ENCODE measurements around the gene KRTAP12-3.
"Not testable (repeated sequence)": the region's sequence is repeated elsewhere in the genome, so short reads cannot be mapped to it uniquely, and the experiment has no call there.

Gene KRTAP12-3

DNA sequence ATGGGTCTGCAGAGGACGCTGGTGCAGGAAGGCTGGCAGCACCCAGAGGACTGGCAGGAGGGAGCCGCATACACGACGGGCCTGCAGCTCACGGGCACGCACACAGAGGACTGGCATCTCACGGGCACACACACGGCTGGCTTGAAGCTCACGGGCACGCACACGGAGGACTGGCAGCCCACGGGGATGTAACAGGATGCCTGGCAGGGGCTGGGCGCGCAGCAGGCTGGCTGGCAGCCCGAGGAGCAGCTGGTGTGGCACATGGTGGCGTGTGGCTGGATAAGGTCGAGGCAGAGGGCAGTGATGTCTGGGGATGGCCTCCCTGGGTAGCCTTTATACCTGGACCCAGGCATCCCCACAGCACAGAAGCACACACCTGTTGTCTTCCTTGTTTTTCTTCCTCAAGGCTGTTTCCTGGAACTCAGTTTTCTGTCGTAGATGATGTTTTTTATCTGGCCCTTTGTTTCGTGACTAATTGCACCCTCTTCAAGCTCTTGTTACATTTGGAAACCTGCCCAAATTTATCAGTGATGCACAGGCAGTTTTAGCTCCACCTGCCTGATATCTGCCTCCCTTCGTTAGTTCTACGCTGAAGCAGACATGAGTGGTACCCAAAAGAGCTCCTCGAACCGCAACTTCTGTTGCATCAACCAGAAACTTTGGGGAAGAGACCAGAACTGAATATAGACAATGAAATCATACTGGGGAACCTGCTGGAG lies 24.3 kb downstream of the KRTAP12-3 start, which contains the start of gene KRTAP12-1:
TSS of gene KRTAP12-1 (minus strand) at position 303 of the 719 bp plus-strand sequence. CDS start at position 263, 40 bp downstream.
- H3K4me3 ChIP-seq (replicated peaks; ENCODE audit: low read depth, low read length): no peak within 1 kb of the TSS
- TF ChIP-seq, protein P1, sequence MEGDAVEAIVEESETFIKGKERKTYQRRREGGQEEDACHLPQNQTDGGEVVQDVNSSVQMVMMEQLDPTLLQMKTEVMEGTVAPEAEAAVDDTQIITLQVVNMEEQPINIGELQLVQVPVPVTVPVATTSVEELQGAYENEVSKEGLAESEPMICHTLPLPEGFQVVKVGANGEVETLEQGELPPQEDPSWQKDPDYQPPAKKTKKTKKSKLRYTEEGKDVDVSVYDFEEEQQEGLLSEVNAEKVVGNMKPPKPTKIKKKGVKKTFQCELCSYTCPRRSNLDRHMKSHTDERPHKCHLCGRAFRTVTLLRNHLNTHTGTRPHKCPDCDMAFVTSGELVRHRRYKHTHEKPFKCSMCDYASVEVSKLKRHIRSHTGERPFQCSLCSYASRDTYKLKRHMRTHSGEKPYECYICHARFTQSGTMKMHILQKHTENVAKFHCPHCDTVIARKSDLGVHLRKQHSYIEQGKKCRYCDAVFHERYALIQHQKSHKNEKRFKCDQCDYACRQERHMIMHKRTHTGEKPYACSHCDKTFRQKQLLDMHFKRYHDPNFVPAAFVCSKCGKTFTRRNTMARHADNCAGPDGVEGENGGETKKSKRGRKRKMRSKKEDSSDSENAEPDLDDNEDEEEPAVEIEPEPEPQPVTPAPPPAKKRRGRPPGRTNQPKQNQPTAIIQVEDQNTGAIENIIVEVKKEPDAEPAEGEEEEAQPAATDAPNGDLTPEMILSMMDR (IDR thresholded peaks at IDR 0.05; ENCODE audit: low read depth, low read length, missing control alignments): no peak
- DNase-seq (ENCODE audit: extremely low read depth, low read depth): no peak

DNA sequence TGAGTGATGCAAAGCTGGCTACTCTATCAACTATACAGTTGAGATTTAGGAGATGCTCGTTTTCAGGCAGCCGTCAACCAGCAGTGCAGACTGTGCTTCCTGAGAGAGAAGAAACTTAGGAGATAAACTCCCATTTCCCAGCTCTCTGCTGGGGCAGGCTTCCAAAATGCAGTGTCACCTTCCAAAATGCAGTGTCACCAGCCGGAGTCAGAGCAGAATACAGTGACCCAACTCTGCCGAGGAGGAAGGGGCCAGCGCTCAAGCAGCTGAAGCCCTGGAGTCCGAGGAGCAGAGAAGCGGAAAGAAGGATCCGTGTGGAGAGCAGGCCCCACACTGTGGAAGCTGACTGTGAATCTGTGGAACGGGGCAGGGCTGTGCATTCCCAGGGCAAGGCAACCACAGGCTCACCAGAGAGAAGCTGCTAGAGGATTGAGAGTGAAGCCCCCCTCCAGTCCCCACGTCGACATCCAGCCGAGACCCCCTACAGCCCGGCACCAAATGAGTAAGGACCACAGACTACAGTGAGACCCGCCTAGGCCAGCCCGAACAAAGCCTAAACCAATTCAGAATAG lies 24.9 kb downstream of the KRTAP12-3 start:
- no peak overlapping the region for H3K4me3 ChIP-seq (replicated peaks; ENCODE audit: low read depth, low read length)
- DNase-seq (ENCODE audit: extremely low read depth, low read depth): no peak
- TF ChIP-seq, protein P1 (IDR thresholded peaks at IDR 0.05; ENCODE audit: low read depth, low read length, missing control alignments): no peak

DNA sequence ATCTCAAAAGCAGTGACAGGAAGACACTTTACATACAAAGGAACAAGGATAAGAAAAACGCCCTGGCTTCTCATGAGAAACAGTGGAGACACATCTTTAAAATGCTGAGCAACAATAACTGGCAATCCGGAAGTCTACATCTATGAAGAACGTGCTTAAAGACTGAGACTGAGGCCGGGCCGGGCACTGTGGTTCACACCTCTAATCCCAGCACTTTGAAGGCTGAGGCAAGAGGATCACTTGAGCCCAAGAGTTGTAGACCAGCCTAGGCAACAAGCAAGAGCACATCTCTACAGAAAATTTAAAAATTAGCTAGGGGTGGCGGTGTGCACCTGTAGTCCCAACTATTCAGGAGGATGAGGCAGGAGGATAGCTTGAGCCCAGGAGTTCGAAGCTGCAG lies 26.3 kb downstream of the KRTAP12-3 start:
- TF ChIP-seq, protein P1 (IDR thresholded peaks at IDR 0.05; ENCODE audit: low read depth, low read length, missing control alignments): no peak
- H3K4me3 ChIP-seq (replicated peaks; ENCODE audit: low read depth, low read length): no peak overlapping the region
- no peak for DNase-seq (ENCODE audit: extremely low read depth, low read depth)

DNA sequence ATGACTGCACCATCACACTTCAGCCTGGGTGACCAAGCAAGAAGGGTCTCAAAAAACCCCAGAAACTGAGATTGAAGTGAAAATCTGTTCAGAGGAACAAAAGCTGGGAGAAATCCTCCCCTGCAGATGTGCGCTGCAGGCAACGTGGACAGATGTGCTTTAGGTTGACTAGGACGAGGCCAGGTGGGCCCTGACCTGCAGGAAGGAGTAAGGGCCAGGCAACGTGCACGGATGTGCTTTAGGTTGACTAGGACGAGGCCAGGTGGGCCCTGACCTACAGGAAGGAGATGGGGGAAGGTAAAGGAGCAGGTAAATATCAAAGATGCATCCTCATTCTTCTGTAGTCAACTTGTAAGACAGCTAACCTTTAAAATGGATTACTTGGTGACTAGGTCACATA lies 26.8 kb downstream of the KRTAP12-3 start:
- no peak for DNase-seq (ENCODE audit: extremely low read depth, low read depth)
- no peak overlapping the region for H3K4me3 ChIP-seq (replicated peaks; ENCODE audit: low read depth, low read length)
- TF ChIP-seq, protein P1 (IDR thresholded peaks at IDR 0.05; ENCODE audit: low read depth, low read length, missing control alignments): no peak

DNA sequence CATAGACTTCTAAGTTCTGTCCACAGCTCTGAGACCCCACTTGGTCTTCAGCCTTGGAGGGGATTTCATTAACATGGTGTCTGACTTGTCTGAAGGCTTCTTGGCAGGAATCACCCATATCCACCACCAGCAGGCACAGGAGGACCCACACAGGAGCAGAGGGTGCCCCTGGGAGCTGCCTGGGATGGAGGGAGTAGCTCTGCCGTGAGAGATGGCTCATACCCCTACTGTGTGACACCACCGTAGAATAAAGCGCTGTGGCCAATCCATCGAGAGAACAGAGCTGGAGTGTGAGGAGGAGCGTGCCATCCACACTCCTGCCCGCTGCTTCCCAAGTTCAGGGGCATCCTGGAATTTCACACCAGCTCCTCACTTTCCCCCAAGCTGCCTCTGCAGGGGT lies 27.3 kb downstream of the KRTAP12-3 start:
- H3K4me3 ChIP-seq (replicated peaks; ENCODE audit: low read depth, low read length); DNase-seq (ENCODE audit: extremely low read depth, low read depth): not testable (repeated sequence)

DNA sequence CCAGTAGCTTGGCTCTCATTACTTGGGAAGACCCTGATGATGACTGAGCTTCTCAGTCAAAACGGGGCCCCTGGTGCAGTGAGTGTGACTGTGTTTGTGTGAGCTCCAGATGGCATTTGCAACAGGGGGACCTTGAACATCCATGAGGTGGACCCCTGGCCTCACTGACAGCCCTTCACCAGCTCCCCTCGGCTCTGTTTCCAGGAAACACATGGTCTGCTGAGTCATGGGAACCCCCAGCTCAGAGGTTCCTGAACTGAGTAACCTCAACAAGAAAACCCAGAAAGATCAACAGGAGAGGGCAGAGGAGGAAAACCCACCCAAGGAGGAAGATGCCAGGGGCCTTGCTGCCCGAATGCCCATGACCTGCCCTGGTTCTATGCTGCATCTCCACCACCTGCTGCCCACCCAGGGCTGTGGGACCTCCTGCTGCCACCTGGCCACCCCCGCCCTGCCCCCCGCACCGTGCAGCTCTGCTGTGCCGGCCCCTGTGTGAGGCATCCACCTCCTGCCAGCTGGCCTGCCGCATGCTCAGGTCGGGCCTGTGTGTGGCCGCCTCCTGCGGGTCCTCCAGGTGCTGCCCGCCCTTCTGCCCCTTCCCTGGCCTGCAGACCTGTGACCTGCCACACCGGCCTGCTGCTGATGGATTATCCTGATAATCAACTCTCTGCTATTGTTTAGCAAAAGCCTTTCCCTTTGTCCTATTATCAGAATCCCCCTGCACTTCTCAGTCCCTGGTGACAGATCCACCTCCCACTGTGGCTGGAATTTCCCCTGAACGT lies 28.5 kb downstream of the KRTAP12-3 start:
- no peak overlapping the region for H3K4me3 ChIP-seq (replicated peaks; ENCODE audit: low read depth, low read length)
- TF ChIP-seq, protein P1 (IDR thresholded peaks at IDR 0.05; ENCODE audit: low read depth, low read length, missing control alignments): no peak
- no peak for DNase-seq (ENCODE audit: extremely low read depth, low read depth)

All from HFF-Myc (cell line).